ENCODE results near the gene COL17A1.

Gene COL17A1

GRCh38 chr10:104096692-104097091, 11.0 kb upstream of the COL17A1 start:
- DNase-seq (ENCODE audit: low read depth): no peak

- DNase-seq (ENCODE audit: low read depth): no peak
Measured at GRCh38 chr10:104092749-104093148, 7.1 kb upstream of the COL17A1 start.

DNA sequence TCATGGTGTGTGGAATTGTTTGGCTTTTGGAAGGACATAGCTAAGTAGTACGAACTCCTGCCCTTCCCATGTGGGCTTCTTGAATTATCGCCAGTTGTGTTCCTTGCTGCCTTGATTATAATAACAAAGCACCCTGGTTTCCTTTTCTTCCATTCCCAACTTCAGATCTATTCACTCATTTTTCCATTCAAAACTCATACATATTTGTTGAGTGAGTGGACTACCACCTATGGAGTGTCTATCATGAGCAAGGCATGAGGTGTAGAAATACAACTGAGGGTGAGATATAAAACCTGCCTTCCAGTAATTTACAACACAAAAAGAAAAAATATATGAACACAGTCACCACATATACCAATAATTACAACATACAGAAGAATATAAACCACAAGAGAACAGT, 4.9 kb upstream of the COL17A1 start:
- DNase-seq (ENCODE audit: low read depth): no peak

- DNase-seq (ENCODE audit: low read depth): no peak
Measured at GRCh38 chr10:104089621-104090020, 3.9 kb upstream of the COL17A1 start.

DNA sequence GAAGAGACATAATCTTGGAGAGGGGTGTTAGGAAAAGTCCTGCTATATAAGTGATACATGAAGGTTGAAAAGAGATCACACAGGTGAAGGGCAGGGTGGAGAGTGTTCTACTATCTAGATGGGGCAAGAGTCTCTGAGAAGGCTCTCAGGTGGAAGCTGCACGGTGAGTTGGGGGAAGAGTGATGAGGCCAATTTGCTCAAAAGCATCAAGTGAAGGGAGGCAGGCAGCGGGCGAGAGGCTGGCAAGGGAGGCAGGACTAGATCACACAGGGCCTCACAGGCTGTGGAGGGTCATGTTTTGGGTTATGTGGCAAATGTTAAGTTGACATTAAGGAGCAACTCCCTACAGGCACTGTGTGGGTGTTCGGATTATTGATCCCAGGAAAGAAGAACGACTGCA, 2.6 kb upstream of the COL17A1 start:
- DNase-seq (ENCODE audit: low read depth): no peak

- DNase-seq (ENCODE audit: low read depth): no peak
Measured at GRCh38 chr10:104084482-104085142, 1.1 kb downstream of the COL17A1 start.

GRCh38 chr10:104081998-104082397, 3.7 kb downstream of the COL17A1 start:
- DNase-seq (ENCODE audit: low read depth): no peak

- peak; percentile 5 for DNase-seq (ENCODE audit: low read depth)
Measured at GRCh38 chr10:104080762-104081161, 4.9 kb downstream of the COL17A1 start.

GRCh38 chr10:104077663-104078151, 8.0 kb downstream of the COL17A1 start:
- no peak for DNase-seq (ENCODE audit: low read depth)

DNA sequence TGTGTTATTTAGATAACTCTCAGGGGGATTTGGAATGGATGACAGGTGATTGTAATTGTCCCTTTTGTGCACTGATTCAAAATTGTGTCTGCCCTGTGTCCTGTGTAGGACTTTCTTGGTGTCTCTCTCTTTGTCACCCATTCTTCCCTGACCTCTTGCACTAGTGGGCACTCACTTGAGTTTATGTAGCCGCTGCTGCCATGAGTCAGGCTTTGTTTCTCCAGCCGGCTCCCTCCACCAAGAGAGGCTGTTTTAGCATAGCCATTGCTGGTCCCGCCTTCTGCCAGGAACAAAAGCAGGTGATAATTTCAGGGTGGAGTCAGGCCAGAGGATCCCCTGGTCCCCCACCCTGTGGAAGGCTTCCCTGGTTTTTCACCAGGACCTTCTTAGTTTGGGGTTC, 8.4 kb downstream of the COL17A1 start:
- DNase-seq (ENCODE audit: low read depth): no peak

DNA sequence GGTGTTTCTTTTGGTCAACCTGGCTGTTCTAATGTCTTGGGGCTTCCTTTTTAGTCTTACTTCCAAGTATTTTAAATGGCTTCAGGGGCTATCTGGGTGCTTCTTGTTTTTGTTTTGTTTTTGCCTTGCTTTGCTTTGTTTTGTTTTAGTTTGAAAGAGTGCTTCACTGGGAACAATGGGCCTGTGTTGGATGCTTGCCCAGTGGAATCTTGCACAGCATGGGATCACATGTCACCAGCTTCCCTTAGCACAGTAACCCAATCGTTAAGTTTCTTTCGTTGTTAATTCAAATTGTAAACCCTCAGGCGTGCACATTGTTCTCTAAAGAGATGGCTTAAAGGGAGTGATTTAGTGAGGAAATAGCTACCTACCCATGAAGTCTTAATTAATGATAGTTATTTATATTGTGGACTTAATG, 8.9 kb downstream of the COL17A1 start:
- no peak for DNase-seq (ENCODE audit: low read depth)

GRCh38 chr10:104074505-104074904, 11.2 kb downstream of the COL17A1 start:
- DNase-seq (ENCODE audit: low read depth): no peak

DNA sequence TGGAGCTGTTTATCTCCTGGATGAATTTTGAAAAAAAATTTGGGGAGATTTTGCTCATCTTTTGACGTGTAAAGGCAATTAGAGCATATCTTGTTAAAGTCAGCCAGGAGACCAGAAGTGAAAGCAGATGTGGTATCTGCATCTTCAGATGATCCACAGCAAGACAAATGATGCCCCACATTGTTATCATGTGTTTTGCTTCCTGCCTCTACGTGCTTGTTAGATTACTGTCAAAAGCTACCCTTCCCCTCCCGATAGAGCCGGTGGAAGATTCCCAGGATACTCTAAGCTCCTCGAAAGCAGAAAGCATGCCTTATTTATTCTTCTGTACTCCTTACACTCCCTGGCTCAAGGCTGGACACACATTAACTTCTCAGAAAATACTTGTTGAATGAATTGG, 12.9 kb downstream of the COL17A1 start:
- no peak for DNase-seq (ENCODE audit: low read depth)

- no peak for DNase-seq (ENCODE audit: low read depth)
Measured at GRCh38 chr10:104069613-104070012, 16.1 kb downstream of the COL17A1 start.

- DNase-seq (ENCODE audit: low read depth): no peak
Measured at GRCh38 chr10:104067525-104067924, 18.2 kb downstream of the COL17A1 start.

GRCh38 chr10:104066945-104067344, 18.7 kb downstream of the COL17A1 start:
- DNase-seq (ENCODE audit: low read depth): no peak

DNA sequence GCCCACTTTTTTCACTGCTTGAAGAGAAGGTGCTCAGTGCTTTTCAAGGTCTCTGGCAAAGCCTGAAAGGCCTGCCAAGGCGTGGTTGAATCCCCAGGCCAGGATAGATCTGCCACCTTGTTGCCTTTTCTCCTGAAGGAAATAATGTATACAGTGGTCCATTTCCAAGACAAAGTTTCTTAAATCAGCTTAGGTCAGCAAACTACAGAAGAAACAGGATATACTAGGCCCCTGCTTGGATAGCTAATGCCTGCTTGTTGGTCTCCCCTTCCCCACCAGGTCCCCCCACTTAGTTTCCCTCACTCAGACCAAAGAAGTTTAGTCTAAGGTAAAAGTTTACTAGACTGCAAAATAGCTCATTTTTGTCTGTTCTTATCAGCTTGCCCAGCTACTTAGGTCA, 19.9 kb downstream of the COL17A1 start:
- DNase-seq (ENCODE audit: low read depth): no peak

- DNase-seq (ENCODE audit: low read depth): no peak
Measured at GRCh38 chr10:104061196-104061595, 24.5 kb downstream of the COL17A1 start.

- no peak for DNase-seq (ENCODE audit: low read depth)
Measured at GRCh38 chr10:104059364-104059763, 26.3 kb downstream of the COL17A1 start.

- no peak for DNase-seq (ENCODE audit: low read depth)
Measured at GRCh38 chr10:104057717-104058116, 28.0 kb downstream of the COL17A1 start.

DNA sequence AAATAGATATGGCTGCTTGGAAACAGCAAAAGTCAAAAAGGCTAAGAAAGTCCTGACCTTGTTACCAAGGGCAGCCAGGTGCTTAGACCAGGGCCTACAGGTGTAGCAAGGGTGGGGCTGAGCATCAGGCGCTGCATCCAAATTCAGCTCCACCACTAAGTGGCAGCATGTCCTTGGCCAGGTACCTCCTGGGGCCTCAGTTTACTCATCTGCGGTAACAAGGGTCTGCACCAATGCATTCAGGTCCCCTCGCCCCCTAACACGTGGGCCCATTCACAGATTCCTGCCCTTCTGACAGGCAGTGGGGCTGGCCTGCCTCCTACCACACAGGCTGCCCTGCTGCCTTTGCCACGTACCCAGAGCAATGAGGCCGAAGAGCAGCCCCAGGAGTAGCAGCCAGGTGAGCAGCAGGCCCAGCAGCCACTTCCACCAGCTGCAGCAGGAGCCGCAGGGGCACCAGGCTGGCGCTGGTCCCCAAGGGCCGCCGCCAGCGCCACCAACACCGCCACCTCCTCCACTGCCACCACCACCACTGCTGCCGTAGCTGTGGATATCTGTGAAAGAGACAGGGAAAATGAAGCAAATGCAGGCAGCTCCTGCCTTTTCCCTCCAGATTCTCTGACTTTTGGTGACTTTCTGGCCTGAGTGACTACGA, 28.9 kb downstream of the COL17A1 start:
- no peak for DNase-seq (ENCODE audit: low read depth)

DNA sequence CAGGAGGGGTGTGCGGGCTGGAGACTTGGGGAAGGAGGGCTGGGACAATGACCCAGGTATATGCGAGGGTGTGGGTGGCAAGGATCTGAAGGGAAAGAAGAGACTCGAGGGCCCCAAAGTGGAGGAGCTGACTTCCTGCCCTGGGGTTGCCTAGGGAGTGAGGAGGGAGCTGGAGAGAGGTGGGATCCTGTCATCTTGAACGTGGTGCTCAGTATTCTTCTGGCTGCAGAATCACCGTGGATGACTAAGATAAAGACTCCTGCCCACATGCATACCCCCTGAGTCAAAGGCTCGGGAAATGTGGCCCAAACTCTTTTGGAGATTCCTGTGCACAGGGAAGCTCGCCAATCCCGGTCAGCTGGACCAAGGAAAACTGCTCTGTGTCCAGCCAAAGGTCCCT, 31.2 kb downstream of the COL17A1 start:
- DNase-seq (ENCODE audit: low read depth): peak; percentile 56

GRCh38 chr10:104053201-104053600, 32.5 kb downstream of the COL17A1 start:
- no peak for DNase-seq (ENCODE audit: low read depth)

DNA sequence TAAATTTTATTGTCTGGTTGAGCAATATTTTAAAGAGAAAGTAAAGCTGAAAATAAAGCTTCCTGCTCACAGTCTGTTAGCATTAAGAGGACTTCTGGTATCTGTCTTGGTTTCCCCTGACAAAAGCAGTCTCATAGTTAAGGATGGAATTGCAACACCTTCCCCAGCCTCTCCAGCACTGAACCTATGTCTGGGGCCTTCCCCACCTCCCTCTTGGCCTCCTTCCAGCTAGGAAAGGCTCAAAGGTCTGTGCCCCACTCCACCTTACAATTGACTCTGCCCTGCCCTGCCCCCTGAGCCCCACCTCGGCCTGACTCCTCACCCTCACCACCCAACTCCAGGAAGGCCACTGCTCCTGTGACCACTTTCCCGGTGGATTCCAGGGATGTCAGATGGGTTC, 33.2 kb downstream of the COL17A1 start:
- DNase-seq (ENCODE audit: low read depth): no peak
